GM12892 (cell line): ENCODE data around the gene XRN1.
"Not testable (repeated sequence)": the region's sequence is repeated elsewhere in the genome, so short reads cannot be mapped to it uniquely, and the experiment has no call there.

Experiments used
- POLR2A ChIP-seq: IDR thresholded peaks from 2 replicates; pipeline ENCODE4 v1.6.1; 2011; ENCODE audit warnings: low read depth, low read length, control low read depth
- POLR2AphosphoS5 ChIP-seq: IDR thresholded peaks from 2 replicates; pipeline ENCODE4 v1.6.1; 2011; ENCODE audit warnings: low read depth, low read length, control low read depth

DNA sequence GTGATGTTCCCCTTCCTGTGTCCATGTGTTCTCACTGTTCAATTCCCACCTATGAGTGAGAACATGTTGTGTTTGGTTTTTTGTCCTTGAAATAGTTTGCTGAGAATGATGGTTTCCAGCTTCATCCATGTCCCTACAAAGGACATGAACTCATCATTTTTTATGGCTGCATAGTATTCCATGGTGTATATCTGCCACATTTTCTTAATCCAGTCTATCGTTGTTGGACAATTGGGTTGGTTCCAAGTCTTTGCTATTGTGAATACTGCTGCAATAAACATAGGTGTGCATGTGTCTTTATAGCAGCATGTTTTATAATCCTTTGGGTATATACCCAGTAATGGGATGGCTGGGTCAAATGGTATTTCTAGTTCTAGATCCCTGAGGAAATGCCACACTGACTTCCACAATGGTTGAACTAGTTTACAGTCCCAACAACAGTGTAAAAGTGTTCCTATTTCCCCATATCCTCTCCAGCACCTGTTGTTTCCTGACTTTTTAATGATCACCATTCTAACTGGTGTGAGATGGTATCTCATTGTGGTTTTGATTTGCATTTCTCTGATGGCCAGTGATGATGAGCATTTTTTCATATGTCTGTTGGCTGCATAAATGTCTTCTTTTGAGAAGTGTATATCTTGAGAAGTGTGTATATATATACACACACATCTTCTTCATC is 123.4 kb downstream of the XRN1 start:
- not testable (repeated sequence) for TF ChIP-seq POLR2AphosphoS5, POLR2A
